ENCODE results near the gene KAZN. TPM values are rescaled to one million over a fixed set of nuclear protein-coding genes. Genes with fewer than 3 reads are reported as not detected.
A peak's percentile ranks its signal among the peaks of the same experiment; 100 is the strongest.

Gene KAZN
- total RNA-seq, 1 donor from 2014 or later = 9.4 TPM

DNA sequence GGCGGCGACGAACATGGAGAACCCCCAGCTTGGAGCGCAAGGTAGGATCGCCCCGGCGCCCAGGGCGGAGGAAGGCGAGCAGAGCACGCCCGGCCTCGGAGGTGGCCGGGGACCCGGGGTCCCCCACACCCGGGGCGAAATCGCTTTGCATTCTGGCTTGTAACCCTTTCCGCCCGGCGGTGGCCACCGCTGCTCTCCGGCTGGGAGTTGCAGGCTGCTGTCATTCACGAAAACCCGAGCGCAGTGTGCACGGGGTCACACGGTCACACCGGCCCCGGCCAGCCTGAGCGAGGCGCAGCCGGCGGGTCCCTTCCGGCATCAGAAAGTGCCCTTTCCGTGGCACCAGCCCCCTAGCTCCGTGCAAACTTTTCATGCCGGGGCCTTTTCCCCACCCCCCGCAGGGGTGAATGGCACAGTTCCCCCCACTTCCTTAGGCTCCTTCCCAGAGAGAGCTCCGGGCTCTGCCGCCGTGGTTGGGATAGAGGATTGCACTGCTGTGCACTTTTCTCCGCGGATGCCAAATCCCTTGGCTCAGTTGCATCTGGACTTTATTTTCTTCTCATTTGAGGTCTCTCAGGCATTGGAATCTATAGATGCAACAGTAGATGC, 802 bp downstream of the KAZN start:
- peaks cover 2% of the 10 kb centered on the region for H3K79me2 ChIP-seq (ENCODE audit: insufficient read depth, low read length)
- Mint-ChIP-seq H3K27me3 (ENCODE audit: low read depth, unreplicated experiment) (peaks cover 57% of the 10 kb centered on the region), H3K4me1 (ENCODE audit: low read depth, unreplicated experiment) (peaks cover 9% of the 10 kb centered on the region), H3K36me3 (ENCODE audit: low read depth, unreplicated experiment) (no peaks in the 10 kb centered on the region), H3K9me3 (ENCODE audit: unreplicated experiment) (no peaks in the 10 kb centered on the region), H3K4me3 (ENCODE audit: unreplicated experiment) (peak overlapping the region; percentile 78), H3K27ac (ENCODE audit: unreplicated experiment) (no peak overlapping the region)
- peak overlapping the region; percentile 52 for H3K4me3 ChIP-seq (ENCODE audit: insufficient read depth, low read depth, low read length)
- no peaks in the 10 kb centered on the region for H3K9me3 ChIP-seq (ENCODE audit: insufficient read depth, low read depth, low read length)
- DNase-seq (ENCODE audit: low read depth) = no peak
- peak overlapping the region; percentile 48 for H3K9ac ChIP-seq (ENCODE audit: low read length)
- H3K4me1 ChIP-seq (ENCODE audit: insufficient read depth, low read length) = peaks cover 5% of the 10 kb centered on the region
- no peak overlapping the region for H3K27ac ChIP-seq (ENCODE audit: low read depth, low read length)
- peak overlapping the region; percentile 46 for H2AFZ ChIP-seq (ENCODE audit: low read depth, low read length)
- H3K36me3 ChIP-seq (ENCODE audit: insufficient read depth, low read length) = no peaks in the 10 kb centered on the region
- H3K27me3 ChIP-seq (ENCODE audit: insufficient read depth, low read length) = peaks cover 42% of the 10 kb centered on the region
- no peak for FAIRE-seq
- H3K4me2 ChIP-seq (ENCODE audit: low read length) = peak overlapping the region; percentile 85
- TF ChIP-seq, protein P1, sequence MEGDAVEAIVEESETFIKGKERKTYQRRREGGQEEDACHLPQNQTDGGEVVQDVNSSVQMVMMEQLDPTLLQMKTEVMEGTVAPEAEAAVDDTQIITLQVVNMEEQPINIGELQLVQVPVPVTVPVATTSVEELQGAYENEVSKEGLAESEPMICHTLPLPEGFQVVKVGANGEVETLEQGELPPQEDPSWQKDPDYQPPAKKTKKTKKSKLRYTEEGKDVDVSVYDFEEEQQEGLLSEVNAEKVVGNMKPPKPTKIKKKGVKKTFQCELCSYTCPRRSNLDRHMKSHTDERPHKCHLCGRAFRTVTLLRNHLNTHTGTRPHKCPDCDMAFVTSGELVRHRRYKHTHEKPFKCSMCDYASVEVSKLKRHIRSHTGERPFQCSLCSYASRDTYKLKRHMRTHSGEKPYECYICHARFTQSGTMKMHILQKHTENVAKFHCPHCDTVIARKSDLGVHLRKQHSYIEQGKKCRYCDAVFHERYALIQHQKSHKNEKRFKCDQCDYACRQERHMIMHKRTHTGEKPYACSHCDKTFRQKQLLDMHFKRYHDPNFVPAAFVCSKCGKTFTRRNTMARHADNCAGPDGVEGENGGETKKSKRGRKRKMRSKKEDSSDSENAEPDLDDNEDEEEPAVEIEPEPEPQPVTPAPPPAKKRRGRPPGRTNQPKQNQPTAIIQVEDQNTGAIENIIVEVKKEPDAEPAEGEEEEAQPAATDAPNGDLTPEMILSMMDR (IDR thresholded peaks at IDR 0.05; ENCODE audit: insufficient read depth, low read depth, low read length) = no peak
- peak; percentile 73 for TF ChIP-seq EZH2 (IDR thresholded peaks at IDR 0.05; ENCODE audit: insufficient read depth, low read length)
- H4K20me1 ChIP-seq (ENCODE audit: insufficient read depth, low read length) = no peaks in the 10 kb centered on the region

DNA sequence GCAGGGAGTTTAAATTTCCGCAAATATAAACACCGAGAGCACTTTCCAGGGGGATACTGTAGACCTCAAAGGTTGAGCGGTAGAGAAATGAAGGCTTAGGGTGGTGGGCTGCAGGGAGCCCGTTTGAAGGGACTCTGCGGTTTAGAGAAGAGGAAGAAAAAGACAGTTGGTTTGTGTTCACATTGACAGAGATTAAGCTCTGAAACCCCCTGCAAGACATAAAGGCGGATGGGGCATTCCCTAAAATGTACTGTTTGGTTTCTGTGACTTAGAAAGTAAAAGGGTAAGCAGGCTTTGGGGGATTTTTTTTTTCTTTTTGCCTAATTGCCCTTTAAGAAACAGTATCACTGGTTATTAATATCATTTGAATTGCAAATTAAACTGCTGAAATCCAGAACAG, 1.3 kb downstream of the KAZN start:
- Histone ChIP-seq H3K79me2 (ENCODE audit: insufficient read depth, low read length) (peaks cover 2% of the 10 kb centered on the region), H2AFZ (ENCODE audit: low read depth, low read length) (no peak overlapping the region), H3K4me3 (ENCODE audit: insufficient read depth, low read depth, low read length) (peak overlapping the region; percentile 52), H3K27me3 (ENCODE audit: insufficient read depth, low read length) (peaks cover 42% of the 10 kb centered on the region), H3K9ac (ENCODE audit: low read length) (no peak overlapping the region), H3K9me3 (ENCODE audit: insufficient read depth, low read depth, low read length) (no peaks in the 10 kb centered on the region), H3K27ac (ENCODE audit: low read depth, low read length) (no peak overlapping the region), H4K20me1 (ENCODE audit: insufficient read depth, low read length) (no peaks in the 10 kb centered on the region), H3K4me1 (ENCODE audit: insufficient read depth, low read length) (peaks cover 5% of the 10 kb centered on the region), H3K4me2 (ENCODE audit: low read length) (peak overlapping the region; percentile 85), H3K36me3 (ENCODE audit: insufficient read depth, low read length) (no peaks in the 10 kb centered on the region)
- Mint-ChIP-seq H3K4me3 (ENCODE audit: unreplicated experiment) (peak overlapping the region; percentile 78), H3K27ac (ENCODE audit: unreplicated experiment) (no peak overlapping the region), H3K4me1 (ENCODE audit: low read depth, unreplicated experiment) (peaks cover 9% of the 10 kb centered on the region), H3K9me3 (ENCODE audit: unreplicated experiment) (no peaks in the 10 kb centered on the region), H3K36me3 (ENCODE audit: low read depth, unreplicated experiment) (no peaks in the 10 kb centered on the region), H3K27me3 (ENCODE audit: low read depth, unreplicated experiment) (peaks cover 57% of the 10 kb centered on the region)
- DNase-seq (ENCODE audit: low read depth) (no peak), FAIRE-seq (no peak)
- TF ChIP-seq, protein P1 (IDR thresholded peaks at IDR 0.05; ENCODE audit: insufficient read depth, low read depth, low read length) = no peak
- no peak for TF ChIP-seq EZH2 (IDR thresholded peaks at IDR 0.05; ENCODE audit: insufficient read depth, low read length)

DNA sequence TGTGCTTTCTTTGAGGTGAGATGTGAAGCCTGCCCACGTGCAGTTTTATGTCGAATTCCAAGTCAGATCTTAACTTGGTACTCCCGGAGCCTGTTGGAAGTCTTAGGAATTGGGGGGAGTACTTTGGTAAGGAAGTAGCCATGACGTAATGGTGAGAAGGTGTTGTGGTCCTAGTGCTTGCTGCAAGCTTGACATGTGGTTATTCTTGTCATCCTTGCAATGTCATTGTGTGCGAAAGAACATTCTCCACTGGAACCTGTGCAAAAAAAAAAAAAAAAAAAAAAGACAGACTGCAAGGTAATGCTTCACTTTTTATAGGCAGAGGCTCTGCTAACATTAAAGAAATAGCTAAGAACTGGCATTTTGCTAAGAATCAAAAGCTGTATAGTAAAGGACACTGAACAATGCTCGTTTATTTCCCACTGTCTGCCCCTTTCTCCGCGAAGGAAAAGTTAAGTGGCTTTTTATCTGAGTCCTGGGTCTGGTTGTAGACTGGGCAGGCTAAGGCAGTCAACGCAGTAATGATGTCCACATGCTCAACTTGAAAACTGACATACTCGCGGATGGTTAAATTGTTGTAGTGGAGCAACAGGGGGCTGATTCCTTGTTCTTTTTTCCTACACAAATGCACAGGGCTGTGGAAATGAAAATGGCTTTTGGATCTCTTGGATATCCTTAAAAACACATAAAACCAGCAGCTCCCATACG, 2.1 kb downstream of the KAZN start:
- no peaks in the 10 kb centered on the region for H3K36me3 Mint-ChIP-seq (ENCODE audit: low read depth, unreplicated experiment)
- H3K4me1 Mint-ChIP-seq (ENCODE audit: low read depth, unreplicated experiment) = peaks cover 9% of the 10 kb centered on the region
- peaks cover 5% of the 10 kb centered on the region for H3K4me1 ChIP-seq (ENCODE audit: insufficient read depth, low read length)
- peaks cover 42% of the 10 kb centered on the region for H3K27me3 ChIP-seq (ENCODE audit: insufficient read depth, low read length)
- no peaks in the 10 kb centered on the region for H3K36me3 ChIP-seq (ENCODE audit: insufficient read depth, low read length)
- H3K9me3 Mint-ChIP-seq (ENCODE audit: unreplicated experiment) = no peaks in the 10 kb centered on the region
- peak overlapping the region; percentile 10 for H3K4me3 Mint-ChIP-seq (ENCODE audit: unreplicated experiment)
- H3K27ac ChIP-seq (ENCODE audit: low read depth, low read length) = no peak overlapping the region
- peaks cover 58% of the 10 kb centered on the region for H3K27me3 Mint-ChIP-seq (ENCODE audit: low read depth, unreplicated experiment)
- H3K4me2 ChIP-seq (ENCODE audit: low read length) = peak overlapping the region; percentile 43
- TF ChIP-seq, protein P1 (IDR thresholded peaks at IDR 0.05; ENCODE audit: insufficient read depth, low read depth, low read length) = no peak
- TF ChIP-seq EZH2 (IDR thresholded peaks at IDR 0.05; ENCODE audit: insufficient read depth, low read length) = no peak
- H2AFZ ChIP-seq (ENCODE audit: low read depth, low read length) = no peak overlapping the region
- no peak for DNase-seq (ENCODE audit: low read depth)
- H4K20me1 ChIP-seq (ENCODE audit: insufficient read depth, low read length) = no peaks in the 10 kb centered on the region
- H3K9ac ChIP-seq (ENCODE audit: low read length) = no peak overlapping the region
- no peak overlapping the region for H3K4me3 ChIP-seq (ENCODE audit: insufficient read depth, low read depth, low read length)
- FAIRE-seq = no peak
- H3K9me3 ChIP-seq (ENCODE audit: insufficient read depth, low read depth, low read length) = no peaks in the 10 kb centered on the region
- peaks cover 2% of the 10 kb centered on the region for H3K79me2 ChIP-seq (ENCODE audit: insufficient read depth, low read length)
- H3K27ac Mint-ChIP-seq (ENCODE audit: unreplicated experiment) = no peak overlapping the region
